ENCODE data around the gene USP24.

- no peak for TF ChIP-seq TEAD4 (IDR thresholded peaks at IDR 0.05)
- no peak for TF ChIP-seq CEBPB (IDR thresholded peaks at IDR 0.05)
- TF ChIP-seq MAX (IDR thresholded peaks at IDR 0.05) = no peak
- no peak for TF ChIP-seq REST (IDR thresholded peaks at IDR 0.05; ENCODE audit: low read depth)
- no peak for TF ChIP-seq FOXM1 (IDR thresholded peaks at IDR 0.05; ENCODE audit: borderline replicate concordance, low read depth)
- TF ChIP-seq YY1 (IDR thresholded peaks at IDR 0.05; ENCODE audit: low read depth) = no peak
- TF ChIP-seq EP300 (IDR thresholded peaks at IDR 0.05; ENCODE audit: borderline replicate concordance) = no peak
- TF ChIP-seq, protein P1, sequence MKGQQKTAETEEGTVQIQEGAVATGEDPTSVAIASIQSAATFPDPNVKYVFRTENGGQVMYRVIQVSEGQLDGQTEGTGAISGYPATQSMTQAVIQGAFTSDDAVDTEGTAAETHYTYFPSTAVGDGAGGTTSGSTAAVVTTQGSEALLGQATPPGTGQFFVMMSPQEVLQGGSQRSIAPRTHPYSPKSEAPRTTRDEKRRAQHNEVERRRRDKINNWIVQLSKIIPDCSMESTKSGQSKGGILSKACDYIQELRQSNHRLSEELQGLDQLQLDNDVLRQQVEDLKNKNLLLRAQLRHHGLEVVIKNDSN (IDR thresholded peaks at IDR 0.05) = no peak
- TF ChIP-seq RAD21 (IDR thresholded peaks at IDR 0.05; ENCODE audit: low read depth) = no peak
- TF ChIP-seq TAF1 (IDR thresholded peaks at IDR 0.05; ENCODE audit: low read depth) = no peak
Observed at GRCh38 chr1:55143684-55144083, 71.5 kb downstream of the USP24 start.

Data from Ishikawa (cell line).